HG02938 (cell line): ENCODE measurements around the gene RTTN.
"Not testable (repeated sequence)": the region's sequence is repeated elsewhere in the genome, so short reads cannot be mapped to it uniquely, and the experiment has no call there.

Experiments
- ATAC-seq: cut with Tn5 transposase; IDR thresholded peaks from one replicate; pipeline ENCODE4 v1.9.1; 2021; ENCODE audit warnings: mild to moderate bottlenecking, moderate library complexity; ENCODE audit not compliant: unreplicated experiment

RTTN gene

GRCh38 chr18:70205421-70206397 is at the start of gene RTTN:
TSS of gene RTTN (minus strand) at chr18:70205687. CDS start at chr18:70205658, 29 bp downstream.
- peak; percentile 91 for ATAC-seq

GRCh38 chr18:70250781-70251180 is 45.3 kb upstream of the RTTN start:
- no peak for ATAC-seq

GRCh38 chr18:70249861-70250260 is 44.4 kb upstream of the RTTN start:
- ATAC-seq: not testable (repeated sequence)

GRCh38 chr18:70249118-70249517 is 43.6 kb upstream of the RTTN start:
- no peak for ATAC-seq

- no peak for ATAC-seq
Observed at GRCh38 chr18:70246061-70246466, 40.6 kb upstream of the RTTN start.

GRCh38 chr18:70243131-70243929 is 37.8 kb upstream of the RTTN start:
- no peak for ATAC-seq

GRCh38 chr18:70236921-70237320 is 31.4 kb upstream of the RTTN start:
- ATAC-seq: not testable (repeated sequence)

- ATAC-seq: no peak
Observed at GRCh38 chr18:70235478-70235877, 30.0 kb upstream of the RTTN start.

GRCh38 chr18:70234667-70235459 is 29.4 kb upstream of the RTTN start:
- ATAC-seq: no peak

GRCh38 chr18:70233974-70234373 is 28.5 kb upstream of the RTTN start:
- ATAC-seq: no peak

- ATAC-seq: no peak
Observed at GRCh38 chr18:70232261-70232660, 26.8 kb upstream of the RTTN start.

- no peak for ATAC-seq
Observed at GRCh38 chr18:70229639-70230038, 24.2 kb upstream of the RTTN start.

- ATAC-seq: no peak
Observed at GRCh38 chr18:70228536-70228935, 23.0 kb upstream of the RTTN start.

- ATAC-seq: no peak
Observed at GRCh38 chr18:70227438-70227837, 22.0 kb upstream of the RTTN start.

GRCh38 chr18:70221915-70222278 is 16.4 kb upstream of the RTTN start:
- ATAC-seq: no peak

- ATAC-seq: no peak
Observed at GRCh38 chr18:70221156-70221914, 15.8 kb upstream of the RTTN start.

GRCh38 chr18:70220628-70221027 is 15.1 kb upstream of the RTTN start:
- no peak for ATAC-seq

GRCh38 chr18:70219688-70220087 is 14.2 kb upstream of the RTTN start:
- no peak for ATAC-seq

GRCh38 chr18:70216788-70217187 is 11.3 kb upstream of the RTTN start:
- ATAC-seq: no peak

GRCh38 chr18:70207181-70207580 is 1.7 kb upstream of the RTTN start:
- no peak for ATAC-seq
